Measurements from ENCODE around the gene CRAMP1. TPM values are rescaled to one million over a fixed set of nuclear protein-coding genes. Genes with fewer than 3 reads are reported as not detected.

Gene CRAMP1
- total and polyA plus RNA-seq, 2 of the 8 experiments (the other 6 are each of a cell fraction or from before 2014, with no cell fraction given) = 19.2 to 23.2 TPM

GRCh38 chr16:1723450-1724147 is 111.4 kb downstream of the CRAMP1 start (continued):
- TF ChIP-seq CHD7 (IDR thresholded peaks at IDR 0.05; ENCODE audit: insufficient replicate concordance, low read length) = no peak
- TF ChIP-seq EZH2 (IDR thresholded peaks at IDR 0.05; ENCODE audit: low read depth, low read length, severe bottlenecking) = no peak
- TF ChIP-seq TBP (IDR thresholded peaks at IDR 0.05; ENCODE audit: low read depth, low read length) = no peak
- TF ChIP-seq RAD21 (IDR thresholded peaks at IDR 0.05 in 1 of 2, conservative IDR thresholded peaks at IDR 0.05 in 1 of 2; ENCODE audit: low read depth in 2 of 2, low read length in 2 of 2) = peak; percentile 26 to 46; a peak in 3 of 4 replicates
- no peak for TF ChIP-seq GTF2F1 (IDR thresholded peaks at IDR 0.05; ENCODE audit: borderline replicate concordance, low read depth, low read length)
- TF ChIP-seq JUND (IDR thresholded peaks at IDR 0.05; ENCODE audit: low read length) = no peak
- no peak for TF ChIP-seq TCF12 (IDR thresholded peaks at IDR 0.05; ENCODE audit: low read depth, low read length)
- no peak for TF ChIP-seq NANOG (IDR thresholded peaks at IDR 0.05; ENCODE audit: insufficient read depth, low read depth, low read length, poor library complexity, severe bottlenecking)
- no peak for TF ChIP-seq SIN3A (conservative IDR thresholded peaks at IDR 0.05 in 1 of 2, IDR thresholded peaks at IDR 0.05 in 1 of 2; ENCODE audit: low read depth in 1 of 2, low read length in 2 of 2)
